ENCODE data around the gene KLHL8.
"Not testable (repeated sequence)": the region's sequence is repeated elsewhere in the genome, so short reads cannot be mapped to it uniquely, and the experiment has no call there.

Gene KLHL8

GRCh38 chr4:87235020-87235671, 14.7 kb upstream of the KLHL8 start:
- Histone ChIP-seq H3K9me3 (replicated peaks in 1 of 11) (no peaks in the 10 kb centered on the region), H3K4me2 (peak overlapping the region; percentile 47 to 74 (median 60); a peak in 20 of 22 replicates), H3K4me3 (peak overlapping the region in 8 of 10 experiments; percentile 36 to 63 (median 45); a peak in 13 of 20 replicates), H3K27me3 (no peaks in the 10 kb centered on the region), H3K36me3 (no peaks in the 10 kb centered on the region), H4K20me1 (no peaks in the 10 kb centered on the region), H3K27ac (peak overlapping the region in 1 of 11 experiments; percentile 63; a peak in 2 of 22 replicates), H3K9ac (peak overlapping the region in 9 of 11 experiments; percentile 43 to 71 (median 65); a peak in 14 of 22 replicates), H3K4me1 (peaks cover under 1 to 14% (median 5%) of the 10 kb centered on the region in 10 experiments; a peak in 17 of 20 replicates)
- TF ChIP-seq Cebpa-rat (IDR thresholded peaks at IDR 0.05): no peak

GRCh38 chr4:87232216-87232615, 11.8 kb upstream of the KLHL8 start:
- Histone ChIP-seq H3K9ac (no peak overlapping the region), H4K20me1 (no peaks in the 10 kb centered on the region), H3K4me1 (peaks cover 0 to 4% (median 0%) of the 10 kb centered on the region in 10 experiments; a peak in 1 of 20 replicates), H3K36me3 (no peaks in the 10 kb centered on the region), H3K27me3 (no peaks in the 10 kb centered on the region), H3K27ac (no peak overlapping the region), H3K9me3 (replicated peaks in 1 of 11) (no peaks in the 10 kb centered on the region), H3K4me3 (no peak overlapping the region), H3K4me2 (no peak overlapping the region)
- TF ChIP-seq Cebpa-rat (IDR thresholded peaks at IDR 0.05): no peak

- Histone ChIP-seq H3K27ac (no peak overlapping the region), H3K9ac (no peak overlapping the region), H3K36me3 (no peaks in the 10 kb centered on the region), H3K4me1 (peaks cover 0 to 5% (median under 1%) of the 10 kb centered on the region in 10 experiments; a peak in 3 of 20 replicates), H4K20me1 (no peaks in the 10 kb centered on the region), H3K9me3 (replicated peaks in 1 of 11) (no peaks in the 10 kb centered on the region), H3K27me3 (no peaks in the 10 kb centered on the region), H3K4me3 (no peak overlapping the region), H3K4me2 (no peak overlapping the region)
- no peak for TF ChIP-seq Cebpa-rat (IDR thresholded peaks at IDR 0.05)
Measured at GRCh38 chr4:87230806-87231205, 10.4 kb upstream of the KLHL8 start.

GRCh38 chr4:87229979-87230378, 9.6 kb upstream of the KLHL8 start:
- no peak for TF ChIP-seq Cebpa-rat (IDR thresholded peaks at IDR 0.05)
- Histone ChIP-seq H3K9me3 (replicated peaks in 1 of 11) (no peaks in the 10 kb centered on the region), H3K4me1 (peaks cover 0 to 8% (median 3%) of the 10 kb centered on the region in 10 experiments; a peak in 4 of 20 replicates), H3K4me2 (no peak overlapping the region), H3K36me3 (no peaks in the 10 kb centered on the region), H3K9ac (no peak overlapping the region), H3K27ac (no peak overlapping the region), H4K20me1 (no peaks in the 10 kb centered on the region), H3K4me3 (no peak overlapping the region), H3K27me3 (no peaks in the 10 kb centered on the region)

- no peak overlapping the region for H3K4me2 ChIP-seq
- H3K4me3 ChIP-seq: no peak overlapping the region
- H3K9ac ChIP-seq: no peak overlapping the region
- TF ChIP-seq Cebpa-rat (IDR thresholded peaks at IDR 0.05): no peak
- H3K4me1 ChIP-seq: peaks cover 0 to 8% (median 3%) of the 10 kb centered on the region in 10 experiments; a peak in 4 of 20 replicates
- no peaks in the 10 kb centered on the region for H3K9me3 ChIP-seq (replicated peaks in 1 of 11)
- H3K36me3 ChIP-seq: no peaks in the 10 kb centered on the region
- no peak overlapping the region for H3K27ac ChIP-seq
- no peaks in the 10 kb centered on the region for H3K27me3 ChIP-seq
- no peaks in the 10 kb centered on the region for H4K20me1 ChIP-seq
Measured at GRCh38 chr4:87228262-87228860, 7.9 kb upstream of the KLHL8 start.

GRCh38 chr4:87227751-87228151, 7.3 kb upstream of the KLHL8 start:
- Histone ChIP-seq H3K4me3 (no peak overlapping the region), H3K27me3 (no peaks in the 10 kb centered on the region), H3K27ac (no peak overlapping the region), H3K4me2 (no peak overlapping the region), H3K9me3 (replicated peaks in 1 of 11) (no peaks in the 10 kb centered on the region), H3K36me3 (no peaks in the 10 kb centered on the region), H4K20me1 (no peaks in the 10 kb centered on the region), H3K4me1 (peaks cover 0 to 8% (median 3%) of the 10 kb centered on the region in 10 experiments; a peak in 4 of 20 replicates), H3K9ac (no peak overlapping the region)
- TF ChIP-seq Cebpa-rat (IDR thresholded peaks at IDR 0.05): no peak

GRCh38 chr4:87225936-87226335, 5.5 kb upstream of the KLHL8 start:
- no peak overlapping the region for H3K4me3 ChIP-seq
- no peaks in the 10 kb centered on the region for H3K9me3 ChIP-seq (replicated peaks in 1 of 11)
- H3K27ac ChIP-seq: no peak overlapping the region
- peaks cover 0 to 10% (median 6%) of the 10 kb centered on the region in 10 experiments; a peak in 11 of 20 replicates for H3K4me1 ChIP-seq
- no peaks in the 10 kb centered on the region for H3K27me3 ChIP-seq
- TF ChIP-seq Cebpa-rat (IDR thresholded peaks at IDR 0.05): no peak
- peak overlapping the region in 4 of 11 experiments; percentile 2 to 14 (median 8); a peak in 2 of 22 replicates for H3K4me2 ChIP-seq
- no peak overlapping the region for H3K9ac ChIP-seq
- H3K36me3 ChIP-seq: no peaks in the 10 kb centered on the region
- no peaks in the 10 kb centered on the region for H4K20me1 ChIP-seq

GRCh38 chr4:87224141-87224923, 3.9 kb upstream of the KLHL8 start:
- Histone ChIP-seq H4K20me1 (peaks cover 0 to 4% (median 0%) of the 10 kb centered on the region in 11 experiments; a peak in 5 of 22 replicates), H3K9ac (no peak overlapping the region), H3K9me3 (replicated peaks in 1 of 11) (no peaks in the 10 kb centered on the region), H3K4me3 (no peak overlapping the region), H3K4me2 (no peak overlapping the region), H3K36me3 (no peaks in the 10 kb centered on the region), H3K4me1 (peaks cover 0 to 16% (median 8%) of the 10 kb centered on the region in 10 experiments; a peak in 13 of 20 replicates), H3K27me3 (no peaks in the 10 kb centered on the region), H3K27ac (no peak overlapping the region)
- no peak for TF ChIP-seq Cebpa-rat (IDR thresholded peaks at IDR 0.05)

- no peak for TF ChIP-seq Cebpa-rat (IDR thresholded peaks at IDR 0.05)
- Histone ChIP-seq H4K20me1 (peaks cover 0 to 46% (median 21%) of the 10 kb centered on the region in 11 experiments; a peak in 17 of 22 replicates), H3K4me3 (peak overlapping the region; percentile 86 to 99 (median 93)), H3K4me2 (peak overlapping the region; percentile 75 to 96 (median 88)), H3K36me3 (peaks cover 0 to 12% (median 0%) of the 10 kb centered on the region in 11 experiments; a peak in 3 of 22 replicates), H3K9ac (peak overlapping the region; percentile 89 to 99 (median 96)), H3K27me3 (no peaks in the 10 kb centered on the region), H3K9me3 (replicated peaks in 1 of 11) (no peaks in the 10 kb centered on the region), H3K27ac (peak overlapping the region; percentile 83 to 99 (median 95)), H3K4me1 (peaks cover 18 to 36% (median 27%) of the 10 kb centered on the region in 10 experiments)
Measured at GRCh38 chr4:87219632-87220093, 755 bp downstream of the KLHL8 start.

- peaks cover 22 to 45% (median 29%) of the 10 kb centered on the region in 10 experiments for H3K4me1 ChIP-seq
- H3K27ac ChIP-seq; H3K4me3 ChIP-seq; H3K9ac ChIP-seq; H3K27me3 ChIP-seq; H3K9me3 ChIP-seq (replicated peaks in 1 of 11): not testable (repeated sequence)
- H4K20me1 ChIP-seq: peaks cover 0 to 64% (median 34%) of the 10 kb centered on the region in 11 experiments; a peak in 17 of 22 replicates
- H3K4me2 ChIP-seq: peak overlapping the region in 10 of 11 experiments; percentile 2 to 96 (median 38); a peak in 12 of 22 replicates
- peaks cover 0 to 12% (median 0%) of the 10 kb centered on the region in 11 experiments; a peak in 4 of 22 replicates for H3K36me3 ChIP-seq
Measured at GRCh38 chr4:87217235-87217763, 3.1 kb downstream of the KLHL8 start.

Measured in BLaER1 treated with 17β-estradiol and CSF1 and Interleukin-3, amounts not matched to agents 10 nM and 100 nM (cell line).